Upper lobe of right lung (tissue), 1 donor: ENCODE data around the gene ZKSCAN3. TPM values are rescaled to one million over a fixed set of nuclear protein-coding genes. Genes with fewer than 3 reads are reported as not detected.
A peak's percentile ranks its signal among the peaks of the same experiment; 100 is the strongest.
"Not testable (repeated sequence)": the region's sequence is repeated elsewhere in the genome, so short reads cannot be mapped to it uniquely, and the experiment has no call there.

Experiments used
- ATAC-seq: fragments of 200-7000 bp; cut with Tn5 transposase; one replicate; pipeline ENCODE4 v1.9.1; 2020; ENCODE audit warnings: mild to moderate bottlenecking, moderate library complexity
- DNase-seq: peaks from one replicate; pipeline ENCODE4 v3.0.0-alpha.2; 2020
- H3K27ac ChIP-seq: fragments of 200-600 bp; one replicate; pipeline ENCODE4 v1.8.0; 2022
- H3K27me3 ChIP-seq: fragments of 200-600 bp; one replicate; pipeline ENCODE4 v1.8.0; 2022; ENCODE audit warnings: mild to moderate bottlenecking
- H3K36me3 ChIP-seq: fragments of 200-600 bp; one replicate; pipeline ENCODE4 v1.8.0; 2022
- H3K4me1 ChIP-seq: fragments of 200-600 bp; one replicate; pipeline ENCODE4 v1.8.0; 2022
- H3K4me3 ChIP-seq: fragments of 200-600 bp; one replicate; pipeline ENCODE4 v1.8.0; 2022; ENCODE audit warnings: mild to moderate bottlenecking
- H3K9me3 ChIP-seq: fragments of 200-600 bp; one replicate; pipeline ENCODE4 v1.8.0; 2022
- CTCF ChIP-seq: fragments of 200-600 bp; IDR thresholded peaks from one replicate; pipeline ENCODE4 v1.8.0; 2022; ENCODE audit warnings: antibody characterized with exemption
- intact Hi-C: fragments of 100-400 bp; cut with DNase I; formaldehyde crosslinking; loops from one replicate; pipeline ENCODE4 v1.11.0; 2022
- total RNA-seq: library from RNA; stranded (reverse); fragmentation: NEBNext Ultra II Directional; extraction: Animal tissue kit (Norgen Biotek cat#: 25700); gene quantifications from one replicate; pipeline ENCODE4 v1.2.1, GENCODE V29; 2021
- donor health status: DM: no; HTN: yes; CAD: no; lungs with severe emphysema.

ZKSCAN3 gene
- total RNA-seq, 1 donor from 2014 or later: 7.3 TPM

DNA sequence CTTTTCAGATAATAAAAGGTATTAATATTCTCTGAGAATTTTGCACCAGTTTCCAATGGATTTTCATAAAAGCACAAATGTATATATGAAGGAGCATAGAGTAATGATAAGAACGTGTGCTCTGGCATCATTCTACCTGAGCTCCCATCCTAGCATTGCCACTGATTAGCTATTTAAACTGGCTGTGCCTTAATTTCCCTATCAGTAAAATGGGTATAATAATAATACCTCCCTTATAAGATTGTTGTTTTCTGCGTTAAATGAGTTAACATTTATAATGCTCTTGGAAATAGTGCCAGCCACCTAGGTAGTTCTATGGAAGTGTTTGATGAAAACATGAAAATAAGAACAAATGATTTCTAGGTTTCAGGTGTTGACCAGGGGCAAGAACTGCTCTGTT, 11.2 kb downstream of the ZKSCAN3 start:
- intact Hi-C loops: no loop called here
- DNase-seq (no peak), ATAC-seq (no peak)
- no peak for TF ChIP-seq CTCF
- H3K4me3 ChIP-seq: no peak overlapping the region
- no peak overlapping the region for H3K27ac ChIP-seq
- H3K27me3 ChIP-seq: no peaks in the 10 kb centered on the region
- no peaks in the 10 kb centered on the region for H3K9me3 ChIP-seq
- peaks cover 41% of the 10 kb centered on the region for H3K36me3 ChIP-seq
- H3K4me1 ChIP-seq: peaks cover 5% of the 10 kb centered on the region

GRCh38 chr6:28365590-28365989, 15.8 kb downstream of the ZKSCAN3 start:
- H3K27me3 ChIP-seq, H3K4me3 ChIP-seq, H3K27ac ChIP-seq, H3K9me3 ChIP-seq, H3K4me1 ChIP-seq, ATAC-seq, intact Hi-C loops, DNase-seq: not testable (repeated sequence)
- peaks cover 52% of the 10 kb centered on the region for H3K36me3 ChIP-seq

DNA sequence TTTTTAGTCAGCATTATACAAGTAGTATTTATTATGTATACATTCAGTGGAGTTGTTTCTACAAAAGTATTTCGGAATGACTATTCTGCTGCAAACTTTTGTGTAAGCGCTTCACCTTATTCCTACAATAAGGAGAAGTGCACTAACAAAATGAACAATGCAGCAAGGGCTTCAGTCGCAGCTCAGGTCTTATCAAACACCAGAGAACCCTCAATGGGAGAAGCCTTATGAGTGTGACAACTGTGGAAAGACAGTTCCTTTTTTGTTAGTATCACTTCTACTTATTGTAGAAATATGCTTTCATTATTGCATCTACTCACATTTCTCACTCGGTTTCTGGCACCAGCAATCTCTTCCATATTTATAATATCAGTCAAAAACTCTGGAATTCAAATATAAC, 18.8 kb downstream of the ZKSCAN3 start:
- no peak for TF ChIP-seq CTCF
- intact Hi-C loops: no loop called here
- ATAC-seq (peak; percentile 51), DNase-seq (no peak)
- Histone ChIP-seq H3K4me3 (no peak overlapping the region), H3K9me3 (no peaks in the 10 kb centered on the region), H3K4me1 (no peaks in the 10 kb centered on the region), H3K36me3 (peaks cover 36% of the 10 kb centered on the region), H3K27ac (no peak overlapping the region), H3K27me3 (no peaks in the 10 kb centered on the region)

GRCh38 chr6:28369463-28369862, 19.7 kb downstream of the ZKSCAN3 start:
- TF ChIP-seq CTCF: no peak
- Histone ChIP-seq H3K36me3 (peaks cover 26% of the 10 kb centered on the region), H3K27me3 (no peaks in the 10 kb centered on the region), H3K27ac (no peak overlapping the region), H3K4me3 (no peak overlapping the region), H3K4me1 (no peaks in the 10 kb centered on the region), H3K9me3 (no peaks in the 10 kb centered on the region)
- no peak for ATAC-seq
- intact Hi-C loops: no loop called here
- DNase-seq: no peak

- intact Hi-C loops: no loop called here
- TF ChIP-seq CTCF: no peak
- no peak for DNase-seq
- Histone ChIP-seq H3K4me3 (no peak overlapping the region), H3K36me3 (peaks cover 17% of the 10 kb centered on the region), H3K4me1 (no peaks in the 10 kb centered on the region), H3K27ac (no peak overlapping the region), H3K27me3 (no peaks in the 10 kb centered on the region), H3K9me3 (no peaks in the 10 kb centered on the region)
- no peak for ATAC-seq
Measured at GRCh38 chr6:28370440-28370839, 20.7 kb downstream of the ZKSCAN3 start.

GRCh38 chr6:28371280-28371679, 21.5 kb downstream of the ZKSCAN3 start:
- ATAC-seq (no peak), DNase-seq (no peak)
- H3K4me3 ChIP-seq: no peak overlapping the region
- peaks cover 8% of the 10 kb centered on the region for H3K36me3 ChIP-seq
- no peaks in the 10 kb centered on the region for H3K4me1 ChIP-seq
- no peak for TF ChIP-seq CTCF
- no peak overlapping the region for H3K27ac ChIP-seq
- H3K27me3 ChIP-seq: no peaks in the 10 kb centered on the region
- intact Hi-C loops: no loop called here
- no peaks in the 10 kb centered on the region for H3K9me3 ChIP-seq
